ENCODE results near the gene MRPS15.
A peak's percentile ranks its signal among the peaks of the same experiment; 100 is the strongest.

MRPS15 gene

GRCh38 chr1:36456391-36456928 lies 7.7 kb downstream of the MRPS15 start:
- no peak for DNase-seq

GRCh38 chr1:36455386-36455785 lies 8.8 kb downstream of the MRPS15 start:
- no peak for DNase-seq

DNA sequence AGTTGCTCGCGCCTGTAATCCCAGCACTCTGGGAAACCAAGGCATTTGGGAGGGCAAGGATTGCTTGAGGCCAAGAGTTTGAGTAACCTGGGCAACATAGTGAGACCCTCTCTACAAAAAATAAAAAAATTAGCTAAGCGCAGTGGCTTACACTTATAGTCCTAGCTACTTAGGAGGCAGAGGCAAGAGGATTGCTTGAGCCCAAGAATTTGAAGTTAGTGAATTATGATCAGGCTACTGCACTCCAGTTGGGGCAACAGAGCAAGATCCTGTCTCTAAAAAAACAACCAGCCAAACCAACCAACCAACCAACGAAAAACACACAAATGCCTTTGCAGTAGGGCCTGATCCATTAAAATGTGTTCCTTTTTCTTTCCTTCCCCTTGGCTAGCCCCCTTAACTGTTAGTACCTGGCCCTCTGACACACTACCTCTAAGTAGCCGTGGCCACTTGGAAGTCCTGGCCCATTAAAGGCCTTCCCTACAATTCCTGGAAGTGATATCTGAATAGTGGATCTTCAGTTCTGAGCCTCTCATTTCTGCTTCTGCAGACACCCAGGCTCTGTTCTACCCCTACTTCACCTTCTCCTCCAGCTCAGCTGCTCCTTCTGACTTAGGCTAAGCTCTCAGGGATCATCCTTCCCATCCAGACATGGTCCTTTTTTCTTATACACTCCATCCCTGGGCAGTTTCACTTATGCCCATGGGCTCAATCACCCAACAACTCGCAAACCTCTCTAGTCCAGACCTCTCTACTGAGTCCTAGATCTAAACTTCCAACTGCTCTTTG lies 10.4 kb downstream of the MRPS15 start:
- DNase-seq, result no peak

DNA sequence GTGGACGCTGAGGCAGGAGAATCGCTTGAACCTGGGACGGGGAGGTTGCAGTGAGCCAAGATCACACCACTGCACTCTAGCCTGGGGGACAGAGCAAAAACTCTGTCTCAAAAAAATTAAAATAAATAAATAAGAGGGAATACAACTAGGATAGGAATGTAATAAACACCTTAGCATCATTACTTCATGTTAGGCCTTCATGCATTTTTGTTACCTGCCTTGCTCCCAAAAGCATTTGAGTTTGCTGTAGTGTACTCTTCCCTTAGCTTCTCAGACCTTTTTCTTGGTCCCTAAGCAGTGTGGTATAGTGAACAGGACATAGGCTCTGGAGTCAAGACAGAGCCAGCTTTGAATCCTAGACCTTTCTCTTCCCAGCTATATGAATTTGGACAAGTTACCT lies 11.1 kb downstream of the MRPS15 start:
- no peak for DNase-seq

GRCh38 chr1:36450919-36451305 lies 13.3 kb downstream of the MRPS15 start:
- no peak for DNase-seq

- peak; percentile 99 for DNase-seq
Measured at GRCh38 chr1:36450270-36450918, 13.8 kb downstream of the MRPS15 start, which contains the start of gene OSCP1. OSCP1 (minus strand) TSS chr1:36450451; CDS start chr1:36450369, 82 bp downstream.

DNA sequence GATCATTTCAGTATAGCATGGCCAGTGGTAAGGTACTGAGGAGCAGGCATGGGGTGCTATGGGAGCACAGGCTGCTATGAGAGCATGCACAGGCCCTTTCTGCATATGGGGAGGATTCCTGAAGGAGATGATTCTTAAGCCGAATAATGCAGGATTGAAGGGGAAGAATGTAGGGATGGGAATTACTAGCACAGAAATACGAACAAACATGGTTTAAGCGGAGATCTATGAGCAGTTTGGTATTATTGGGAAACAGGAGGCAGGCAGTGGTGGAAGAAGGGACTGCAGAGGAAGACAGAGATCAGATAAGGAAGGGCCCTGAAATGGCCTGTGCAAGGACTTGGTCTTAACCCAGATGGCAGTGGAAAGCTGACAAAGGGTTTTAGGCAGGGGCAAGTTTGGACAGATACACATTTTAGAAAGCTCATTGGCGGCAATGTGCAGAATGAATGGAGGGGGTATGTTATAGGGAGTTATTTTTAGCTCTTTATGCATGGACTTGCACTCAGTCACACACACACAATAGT lies 15.6 kb downstream of the MRPS15 start:
- DNase-seq, result no peak

- no peak for DNase-seq
Measured at GRCh38 chr1:36447450-36447849, 16.7 kb downstream of the MRPS15 start.

DNA sequence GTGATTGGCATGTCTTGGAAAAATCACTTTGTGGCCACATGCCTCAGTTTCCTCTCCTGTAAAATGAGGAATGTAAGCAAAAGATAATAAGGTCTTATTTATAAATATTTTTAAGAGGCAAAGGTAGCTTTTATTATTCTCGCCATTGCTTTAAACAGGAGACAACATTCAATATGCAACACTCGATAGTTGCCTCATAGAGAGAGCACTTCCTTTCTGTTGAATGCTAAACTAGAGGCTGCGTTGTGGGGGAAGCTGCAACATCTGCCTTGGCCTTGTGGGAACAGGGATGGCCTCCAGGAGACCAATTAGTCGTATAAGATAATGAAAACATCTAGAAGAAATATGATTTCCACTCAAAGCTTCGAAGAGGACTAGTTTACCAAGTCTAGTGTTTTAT lies 17.4 kb downstream of the MRPS15 start:
- no peak for DNase-seq

DNA sequence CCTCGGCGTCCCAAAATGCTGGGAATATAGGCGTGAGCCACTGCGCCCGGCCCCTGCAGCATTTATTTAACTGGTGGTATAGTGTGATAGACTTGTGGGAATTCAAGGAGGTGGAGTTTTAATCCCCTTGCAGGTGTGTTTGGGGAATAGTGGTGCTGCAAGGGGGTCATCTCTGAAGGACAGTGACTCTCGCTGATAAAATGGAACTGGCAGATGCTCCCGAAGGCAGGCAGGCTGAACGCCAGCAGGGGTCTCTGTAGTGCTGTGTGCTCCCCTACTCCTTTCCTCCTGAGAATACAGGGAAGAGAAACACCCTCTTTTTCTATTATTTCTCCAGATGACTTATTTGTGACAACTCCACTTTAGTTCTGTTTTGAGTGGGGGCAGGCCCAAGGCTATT lies 17.9 kb downstream of the MRPS15 start:
- peak; percentile 50 for DNase-seq

- DNase-seq, result no peak
Measured at GRCh38 chr1:36443297-36443696, 20.9 kb downstream of the MRPS15 start.

- no peak for DNase-seq
Measured at GRCh38 chr1:36442337-36442736, 21.8 kb downstream of the MRPS15 start.

GRCh38 chr1:36440646-36441045 lies 23.5 kb downstream of the MRPS15 start:
- peak; percentile 19 for DNase-seq

DNA sequence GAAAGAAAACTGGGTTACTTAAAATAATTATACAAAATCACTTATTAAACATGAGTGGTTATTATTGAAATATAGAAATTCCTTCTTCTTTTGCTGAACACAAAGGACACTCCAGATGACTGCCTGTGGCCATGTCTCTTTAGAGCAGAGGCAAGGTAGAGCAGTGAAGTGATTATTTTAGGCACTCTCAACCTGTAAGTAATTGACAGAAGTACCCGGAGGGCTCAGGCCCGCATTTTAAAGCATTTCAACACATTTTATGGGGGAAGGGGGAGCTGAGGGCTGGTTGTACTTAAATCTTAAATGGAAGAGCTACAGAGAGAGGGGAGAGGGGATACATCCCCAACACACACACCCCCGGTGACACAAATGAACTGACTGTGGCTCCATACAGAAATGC lies 24.1 kb downstream of the MRPS15 start:
- DNase-seq, result no peak

- no peak for DNase-seq
Measured at GRCh38 chr1:36438715-36439114, 25.5 kb downstream of the MRPS15 start.

GRCh38 chr1:36436821-36437220 lies 27.4 kb downstream of the MRPS15 start:
- DNase-seq, result no peak

GRCh38 chr1:36433102-36433501 lies 31.1 kb downstream of the MRPS15 start:
- DNase-seq, result no peak

GRCh38 chr1:36432616-36433015 lies 31.6 kb downstream of the MRPS15 start:
- no peak for DNase-seq

- DNase-seq, result no peak
Measured at GRCh38 chr1:36425791-36426190, 38.4 kb downstream of the MRPS15 start.

DNA sequence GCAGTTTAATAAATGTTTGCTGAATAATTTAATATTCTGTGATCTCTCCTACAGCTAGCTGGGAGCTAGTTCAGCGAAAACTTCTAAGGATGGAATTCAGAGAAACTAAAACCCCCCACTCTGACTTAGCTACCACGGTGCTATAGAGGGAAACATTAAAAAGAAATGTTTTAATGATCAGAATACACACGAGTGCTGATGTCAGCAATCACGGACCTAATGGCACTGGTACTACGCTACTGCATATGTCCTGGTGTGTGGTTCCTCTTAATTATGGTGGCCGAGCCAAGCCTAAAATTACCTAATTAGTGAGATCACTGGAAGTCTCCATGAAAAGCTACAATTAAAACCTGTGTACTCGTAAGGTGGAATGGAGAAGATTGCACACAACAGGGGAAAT lies 42.5 kb downstream of the MRPS15 start:
- DNase-seq, result no peak

GRCh38 chr1:36420836-36421317 lies 43.3 kb downstream of the MRPS15 start:
- peak; percentile 93 for DNase-seq

DNA sequence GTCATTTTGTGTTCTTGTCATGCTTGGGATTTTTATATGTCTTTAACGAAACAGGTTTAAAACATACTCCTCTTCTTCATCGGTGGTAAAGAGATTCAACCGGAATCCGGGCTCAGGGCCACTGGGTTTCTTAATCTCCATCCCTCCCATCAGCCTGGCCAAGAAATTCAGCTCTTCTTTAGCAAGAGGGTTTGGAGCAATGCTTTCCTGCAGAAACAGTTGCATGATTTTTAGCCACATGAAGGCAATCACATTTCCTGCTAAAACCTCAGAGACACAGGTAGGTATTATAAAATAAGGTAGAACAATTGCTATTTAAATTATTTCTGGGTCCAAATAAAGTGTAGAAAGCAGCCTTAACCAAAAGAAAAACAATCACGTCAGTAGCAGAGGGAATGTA lies 43.8 kb downstream of the MRPS15 start:
- DNase-seq, result no peak

DNA sequence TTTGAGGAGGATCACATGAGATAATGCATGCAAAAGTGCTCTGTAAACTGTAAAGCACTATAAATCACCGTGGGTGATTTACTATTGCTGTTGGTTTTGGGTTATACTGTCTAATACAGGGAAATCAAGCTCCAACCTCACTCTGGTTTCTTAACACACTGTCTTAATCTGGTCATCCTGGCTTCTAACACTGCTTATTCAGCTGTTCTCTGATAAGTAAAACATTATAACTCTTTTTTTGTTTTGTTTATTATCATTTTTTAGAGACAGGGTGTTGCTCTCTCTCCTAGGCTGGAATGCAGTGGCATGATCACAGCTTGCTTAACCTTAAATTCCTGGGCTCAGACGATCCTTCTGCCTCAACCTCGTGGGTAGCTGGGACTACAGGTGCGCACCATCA lies 44.6 kb downstream of the MRPS15 start:
- DNase-seq, result no peak

GRCh38 chr1:36419140-36419539 lies 45.0 kb downstream of the MRPS15 start:
- DNase-seq, result no peak
